Left ventricle myocardium inferior (tissue), 1 donor: Measurements from ENCODE around the gene MANF. TPM values are rescaled to one million over a fixed set of nuclear protein-coding genes. Genes with fewer than 3 reads are reported as not detected.

Experiments
- DNase-seq: peaks from one replicate; pipeline ENCODE4 v3.0.0-alpha.2; 2020
- H3K27ac ChIP-seq: fragments of 200-600 bp; replicated peaks from 2 replicates; pipeline ENCODE4 v1.8.0; 2021
- H3K27me3 ChIP-seq: fragments of 200-600 bp; 2 replicates; pipeline ENCODE4 v1.8.0; 2021; ENCODE audit warnings: low read depth
- H3K36me3 ChIP-seq: fragments of 200-600 bp; 2 replicates; pipeline ENCODE4 v1.8.0; 2021
- H3K4me1 ChIP-seq: fragments of 200-600 bp; 2 replicates; pipeline ENCODE4 v1.8.0; 2021
- H3K4me3 ChIP-seq: fragments of 200-600 bp; 2 replicates; pipeline ENCODE4 v1.8.0; 2021; ENCODE audit warnings: mild to moderate bottlenecking, moderate library complexity
- H3K9me3 ChIP-seq: fragments of 200-600 bp; replicated peaks from 2 replicates; pipeline ENCODE4 v1.8.0; 2021
- CTCF ChIP-seq: fragments of 200-600 bp; IDR thresholded peaks from 2 replicates; pipeline ENCODE4 v1.8.0; 2021; ENCODE audit warnings: antibody characterized with exemption, mild to moderate bottlenecking, borderline replicate concordance
- intact Hi-C: fragments of 100-400 bp; cut with micrococcal nuclease; formaldehyde crosslinking; loops from one replicate; pipeline ENCODE4 v1.11.0; 2022
- total RNA-seq: library from RNA; stranded (reverse); fragmentation: NEBNext Ultra II Directional; extraction: Animal tissue kit (Norgen Biotek cat#: 25700); gene quantifications from one replicate; pipeline ENCODE4 v1.2.1, GENCODE V29; 2021
- donor health status: DM: no; HTN: yes; CAD: no; lungs with severe emphysema.

The MANF gene
- total RNA-seq, 1 donor from 2014 or later, result 48.5 TPM

- Histone ChIP-seq H3K9me3 (no peaks in the 10 kb centered on the region), H3K4me3 (no peak overlapping the region), H3K27me3 (no peaks in the 10 kb centered on the region), H3K36me3 (no peaks in the 10 kb centered on the region), H3K4me1 (no peaks in the 10 kb centered on the region), H3K27ac (no peak overlapping the region)
- no peak for TF ChIP-seq CTCF
- intact Hi-C loops, result no loop called here
- DNase-seq, result no peak
Measured at GRCh38 chr3:51374456-51374855, 10.6 kb upstream of the MANF start.

GRCh38 chr3:51375136-51375535 is 10.0 kb upstream of the MANF start:
- Histone ChIP-seq H3K27ac (no peak overlapping the region), H3K4me1 (no peaks in the 10 kb centered on the region), H3K4me3 (no peak overlapping the region), H3K36me3 (no peaks in the 10 kb centered on the region), H3K27me3 (no peaks in the 10 kb centered on the region), H3K9me3 (no peaks in the 10 kb centered on the region)
- intact Hi-C loops, result no loop called here
- no peak for TF ChIP-seq CTCF
- no peak for DNase-seq

- no peak overlapping the region for H3K4me3 ChIP-seq
- TF ChIP-seq CTCF, result no peak
- intact Hi-C loops, result no loop called here
- no peaks in the 10 kb centered on the region for H3K4me1 ChIP-seq
- DNase-seq, result no peak
- no peaks in the 10 kb centered on the region for H3K9me3 ChIP-seq
- no peaks in the 10 kb centered on the region for H3K27me3 ChIP-seq
- no peaks in the 10 kb centered on the region for H3K36me3 ChIP-seq
- H3K27ac ChIP-seq, result no peak overlapping the region
Measured at GRCh38 chr3:51375571-51375970, 9.5 kb upstream of the MANF start.

GRCh38 chr3:51378065-51378464 is 7.0 kb upstream of the MANF start:
- DNase-seq, result no peak
- Histone ChIP-seq H3K36me3 (no peaks in the 10 kb centered on the region), H3K27ac (no peak overlapping the region), H3K27me3 (no peaks in the 10 kb centered on the region), H3K9me3 (no peaks in the 10 kb centered on the region), H3K4me1 (no peaks in the 10 kb centered on the region), H3K4me3 (no peak overlapping the region)
- no peak for TF ChIP-seq CTCF
- intact Hi-C loops, result no loop called here

GRCh38 chr3:51378726-51379125 is 6.4 kb upstream of the MANF start:
- intact Hi-C loops, result no loop called here
- no peak for TF ChIP-seq CTCF

GRCh38 chr3:51379301-51379700 is 5.8 kb upstream of the MANF start:
- DNase-seq, result no peak
- no peak for TF ChIP-seq CTCF
- no peak overlapping the region for H3K4me3 ChIP-seq
- H3K27ac ChIP-seq, result no peak overlapping the region
- peaks cover 11% of the 10 kb centered on the region for H3K4me1 ChIP-seq
- intact Hi-C loops, result no loop called here
- no peaks in the 10 kb centered on the region for H3K9me3 ChIP-seq
- no peaks in the 10 kb centered on the region for H3K27me3 ChIP-seq
- no peaks in the 10 kb centered on the region for H3K36me3 ChIP-seq

More at GRCh38 chr3:51378726-51379125, 6.4 kb upstream of the MANF start:
- DNase-seq, result no peak
- Histone ChIP-seq H3K9me3 (no peaks in the 10 kb centered on the region), H3K27me3 (no peaks in the 10 kb centered on the region), H3K4me1 (peaks cover 5% of the 10 kb centered on the region), H3K27ac (no peak overlapping the region), H3K36me3 (no peaks in the 10 kb centered on the region), H3K4me3 (no peak overlapping the region)
